Naive B cell (primary cell): ENCODE results near the gene COX7C. TPM values are rescaled to one million over a fixed set of nuclear protein-coding genes. Genes with fewer than 3 reads are reported as not detected.
"Not testable (repeated sequence)": the region's sequence is repeated elsewhere in the genome, so short reads cannot be mapped to it uniquely, and the experiment has no call there.

Source experiments
- ATAC-seq, 2 donors: fragments of 150-1000 bp; cut with Tn5 transposase; 2 replicates each; pipeline ENCODE4 v1.10.0; 2021; ENCODE audit warnings: low read depth in 2 of 2, mild to moderate bottlenecking in 2 of 2, moderate library complexity in 2 of 2
- DNase-seq: peaks from one replicate; pipeline ENCODE4 v3.0.0; 2022
- H3K27ac Mint-ChIP-seq, 6 donors: one replicate each; pipeline ENCODE4 v1.8.0; 2020 to 2022; ENCODE audit warnings: mild to moderate bottlenecking in 6 of 6, mixed read lengths in 6 of 6, moderate library complexity in 5 of 6, inconsistent platforms in 2 of 6
- H3K27me3 Mint-ChIP-seq, 3 donors: one replicate each; pipeline ENCODE4 v1.8.0; 2021 to 2022; ENCODE audit warnings: mixed read lengths in 3 of 3, mild to moderate bottlenecking in 1 of 3
- H3K36me3 Mint-ChIP-seq, 2 donors: one replicate each; pipeline ENCODE4 v1.8.0; 2020 to 2022; ENCODE audit warnings: mixed read lengths in 2 of 2, inconsistent platforms in 1 of 2, mild to moderate bottlenecking in 1 of 2
- H3K4me1 Mint-ChIP-seq, 3 donors: one replicate each; pipeline ENCODE4 v1.8.0; 2020 to 2022; ENCODE audit warnings: mixed read lengths in 3 of 3, inconsistent platforms in 1 of 3, mild to moderate bottlenecking in 1 of 3, moderate library complexity in 1 of 3
- H3K4me3 Mint-ChIP-seq, 8 donors: one replicate each; pipeline ENCODE4 v1.8.0; 2020 to 2022; ENCODE audit warnings: mild to moderate bottlenecking in 8 of 8, mixed read lengths in 8 of 8, moderate library complexity in 8 of 8, inconsistent platforms in 2 of 8
- H3K9me3 Mint-ChIP-seq, 7 donors: one replicate each; pipeline ENCODE4 v1.8.0; 2020 to 2022; ENCODE audit warnings: mixed read lengths in 7 of 7, mild to moderate bottlenecking in 5 of 7, inconsistent platforms in 2 of 7, moderate library complexity in 1 of 7
- polyA plus RNA-seq, 6 donors: library from polyadenylated mRNA; unstranded; fragments of 300-500 nt; fragmentation: Illumina TruSeq; gene quantifications; one replicate each; pipeline ENCODE4 v1.2.3, GENCODE V29; 2021; ENCODE audit warnings: low read depth in 6 of 6

The COX7C gene
- polyA plus RNA-seq, 6 donors from 2014 or later = 566 to 776 (median 704) TPM

GRCh38 chr5:86626149-86626548, 8.4 kb downstream of the COX7C start:
- ATAC-seq (no peak), DNase-seq (no peak)
- Mint-ChIP-seq H3K9me3 (no peaks in the 10 kb centered on the region), H3K36me3 (peaks cover 7 to 8% of the 10 kb centered on the region in 2 donors), H3K27me3 (peaks cover 17 to 38% (median 34%) of the 10 kb centered on the region in 3 donors), H3K4me3 (no peak overlapping the region), H3K4me1 (no peaks in the 10 kb centered on the region), H3K27ac (no peak overlapping the region)

- Mint-ChIP-seq H3K9me3 (no peaks in the 10 kb centered on the region), H3K36me3 (no peaks in the 10 kb centered on the region), H3K27ac (no peak overlapping the region), H3K4me1 (no peaks in the 10 kb centered on the region), H3K4me3 (no peak overlapping the region), H3K27me3 (peaks cover 36 to 64% (median 51%) of the 10 kb centered on the region in 3 donors)
- DNase-seq = no peak
- ATAC-seq = no peak
Measured at GRCh38 chr5:86631165-86631564, 13.4 kb downstream of the COX7C start.

- H3K27ac Mint-ChIP-seq = no peak overlapping the region
- H3K36me3 Mint-ChIP-seq = no peaks in the 10 kb centered on the region
- no peak for DNase-seq
Measured at GRCh38 chr5:86640998-86641397, 23.3 kb downstream of the COX7C start.

GRCh38 chr5:86644843-86645242, 27.1 kb downstream of the COX7C start:
- ATAC-seq = no peak
- no peak overlapping the region for H3K27ac Mint-ChIP-seq
- peaks cover 15 to 18% (median 16%) of the 10 kb centered on the region in 3 donors for H3K27me3 Mint-ChIP-seq
- no peaks in the 10 kb centered on the region for H3K36me3 Mint-ChIP-seq
- peaks cover 0 to 7% (median 0%) of the 10 kb centered on the region in 7 donors for H3K9me3 Mint-ChIP-seq
- no peaks in the 10 kb centered on the region for H3K4me1 Mint-ChIP-seq
- no peak for DNase-seq
- no peak overlapping the region for H3K4me3 Mint-ChIP-seq

More at GRCh38 chr5:86640998-86641397, 23.3 kb downstream of the COX7C start:
- Mint-ChIP-seq H3K4me1 (no peaks in the 10 kb centered on the region), H3K9me3 (no peaks in the 10 kb centered on the region), H3K27me3 (peaks cover under 1 to 13% (median 13%) of the 10 kb centered on the region in 3 donors), H3K4me3 (no peak overlapping the region)
- no peak for ATAC-seq

- no peaks in the 10 kb centered on the region for H3K4me1 Mint-ChIP-seq
- no peak for DNase-seq
- ATAC-seq = no peak
- peaks cover 0 to 7% (median 0%) of the 10 kb centered on the region in 7 donors for H3K9me3 Mint-ChIP-seq
- peaks cover 16 to 20% (median 18%) of the 10 kb centered on the region in 3 donors for H3K27me3 Mint-ChIP-seq
- H3K36me3 Mint-ChIP-seq = no peaks in the 10 kb centered on the region
- H3K4me3 Mint-ChIP-seq = no peak overlapping the region
- H3K27ac Mint-ChIP-seq = peak overlapping the region in 1 of 6 donors; percentile 2
Measured at GRCh38 chr5:86645885-86646284, 28.1 kb downstream of the COX7C start.

GRCh38 chr5:86646671-86647070, 28.9 kb downstream of the COX7C start:
- H3K9me3 Mint-ChIP-seq = peaks cover 0 to 7% (median 0%) of the 10 kb centered on the region in 7 donors
- no peak overlapping the region for H3K4me3 Mint-ChIP-seq
- ATAC-seq (no peak), DNase-seq (no peak)
- H3K36me3 Mint-ChIP-seq = no peaks in the 10 kb centered on the region
- no peaks in the 10 kb centered on the region for H3K4me1 Mint-ChIP-seq
- H3K27ac Mint-ChIP-seq = no peak overlapping the region
- H3K27me3 Mint-ChIP-seq = peaks cover 16 to 20% (median 18%) of the 10 kb centered on the region in 3 donors

- Mint-ChIP-seq H3K27me3 (peaks cover 9 to 16% (median 15%) of the 10 kb centered on the region in 3 donors), H3K9me3 (peaks cover 0 to 7% (median 0%) of the 10 kb centered on the region in 7 donors), H3K4me3 (no peak overlapping the region), H3K4me1 (no peaks in the 10 kb centered on the region), H3K27ac (no peak overlapping the region), H3K36me3 (no peaks in the 10 kb centered on the region)
- no peak for DNase-seq
- ATAC-seq = no peak
Measured at GRCh38 chr5:86649832-86650505, 32.2 kb downstream of the COX7C start.

GRCh38 chr5:86660771-86661170, 43.0 kb downstream of the COX7C start:
- ATAC-seq, DNase-seq, H3K4me3 Mint-ChIP-seq, H3K27ac Mint-ChIP-seq, H3K4me1 Mint-ChIP-seq, H3K36me3 Mint-ChIP-seq: not testable (repeated sequence)
- Mint-ChIP-seq H3K9me3 (peaks cover 4 to 16% (median 9%) of the 10 kb centered on the region in 7 donors), H3K27me3 (peaks cover 7 to 25% (median 9%) of the 10 kb centered on the region in 3 donors)

GRCh38 chr5:86664173-86664572, 46.4 kb downstream of the COX7C start:
- H3K27me3 Mint-ChIP-seq = peaks cover 7 to 17% (median 9%) of the 10 kb centered on the region in 3 donors
- ATAC-seq (no peak), DNase-seq (no peak)
- H3K27ac Mint-ChIP-seq = no peak overlapping the region
- peaks cover 4 to 14% (median 9%) of the 10 kb centered on the region in 7 donors for H3K9me3 Mint-ChIP-seq
- H3K4me3 Mint-ChIP-seq = no peak overlapping the region
- H3K36me3 Mint-ChIP-seq = no peaks in the 10 kb centered on the region
- no peaks in the 10 kb centered on the region for H3K4me1 Mint-ChIP-seq

GRCh38 chr5:86665984-86666760, 48.4 kb downstream of the COX7C start:
- peak overlapping the region in 2 of 8 donors; percentile 4 to 5 for H3K4me3 Mint-ChIP-seq
- no peaks in the 10 kb centered on the region for H3K36me3 Mint-ChIP-seq
- DNase-seq = no peak
- H3K9me3 Mint-ChIP-seq = peaks cover 0 to 8% (median 4%) of the 10 kb centered on the region in 7 donors
- H3K27me3 Mint-ChIP-seq = peaks cover 9 to 24% (median 17%) of the 10 kb centered on the region in 3 donors
- no peak overlapping the region for H3K27ac Mint-ChIP-seq
- H3K4me1 Mint-ChIP-seq = no peaks in the 10 kb centered on the region
- peak in 1 of 2 donors; percentile 53 for ATAC-seq

GRCh38 chr5:86666981-86667380, 49.2 kb downstream of the COX7C start:
- no peak overlapping the region for H3K27ac Mint-ChIP-seq
- no peaks in the 10 kb centered on the region for H3K36me3 Mint-ChIP-seq
- DNase-seq (no peak), ATAC-seq (no peak)
- H3K9me3 Mint-ChIP-seq = peaks cover 0 to 7% (median 3%) of the 10 kb centered on the region in 7 donors
- H3K4me3 Mint-ChIP-seq = no peak overlapping the region
- no peaks in the 10 kb centered on the region for H3K4me1 Mint-ChIP-seq
- H3K27me3 Mint-ChIP-seq = peaks cover 5 to 19% (median 15%) of the 10 kb centered on the region in 3 donors
